Measurements from ENCODE around the gene RGPD5. TPM values are rescaled to one million over a fixed set of nuclear protein-coding genes. Genes with fewer than 3 reads are reported as not detected.
"Not testable (repeated sequence)": the region's sequence is repeated elsewhere in the genome, so short reads cannot be mapped to it uniquely, and the experiment has no call there.

RGPD5 gene
- total RNA-seq, 1 donor from 2014 or later, result 18.6 TPM

- not testable (repeated sequence) for DNase-seq (ENCODE audit: low read depth in 2 of 2)
These were observed 96.9 kb downstream of the RGPD5 start for GRCh38 chr2:109891024-109891423.

GRCh38 chr2:109893736-109894135, 99.6 kb downstream of the RGPD5 start:
- not testable (repeated sequence) for DNase-seq (ENCODE audit: low read depth in 2 of 2)

DNA sequence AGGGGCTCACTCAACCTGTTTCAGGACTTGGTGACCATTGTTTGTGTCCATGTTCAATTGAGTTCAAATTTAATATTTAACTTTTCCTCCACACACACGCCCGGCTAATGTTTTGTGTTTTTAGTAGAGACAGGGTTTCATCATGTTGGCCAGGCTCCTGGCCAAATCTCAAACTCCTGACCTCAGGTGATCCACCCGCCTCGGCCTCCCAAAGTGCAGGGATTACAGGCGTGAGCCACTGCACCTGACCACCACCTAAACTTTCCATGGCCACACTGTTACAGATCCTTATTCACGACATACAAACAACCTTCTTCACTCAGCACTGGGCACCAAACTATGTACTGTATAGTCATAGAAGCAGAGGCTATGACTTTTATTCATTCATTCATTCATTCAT, 100.0 kb downstream of the RGPD5 start:
- not testable (repeated sequence) for DNase-seq (ENCODE audit: low read depth in 2 of 2)

DNA sequence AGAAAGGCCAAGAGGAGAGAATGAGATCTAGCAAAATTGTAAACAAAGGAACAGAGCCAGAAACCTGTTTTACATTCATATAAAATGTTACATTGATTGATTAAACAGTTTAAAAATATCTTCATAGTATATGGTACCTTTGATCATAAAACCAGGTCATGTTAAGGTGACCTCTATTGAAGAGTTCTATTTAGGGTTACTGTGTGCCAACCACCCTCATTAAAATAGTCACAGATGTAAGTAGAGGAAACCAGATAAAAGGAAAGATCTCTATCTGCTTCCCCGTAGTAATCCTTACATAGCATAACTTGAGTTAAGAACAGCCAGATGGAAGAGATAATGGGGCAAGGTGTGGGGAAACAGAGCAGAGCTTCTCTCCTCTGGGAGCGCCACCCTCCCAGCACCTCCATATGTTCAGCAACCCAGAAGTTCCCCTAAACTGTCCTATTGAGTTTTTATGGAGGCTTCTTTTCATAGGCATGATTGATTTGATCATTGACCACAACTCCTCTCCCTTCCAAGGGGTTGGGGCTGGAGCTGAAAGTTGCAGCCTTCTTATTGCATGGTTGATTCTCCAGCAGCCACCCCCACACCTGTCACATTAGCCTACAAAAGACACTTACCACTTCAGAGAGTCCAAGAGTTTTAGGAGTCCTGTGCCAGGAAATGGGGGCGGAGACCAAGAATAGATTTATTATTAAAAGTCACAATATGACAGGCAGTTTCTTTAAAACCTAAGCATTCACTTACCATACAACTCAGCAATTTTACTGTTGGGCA, 101.2 kb downstream of the RGPD5 start:
- DNase-seq (ENCODE audit: low read depth in 2 of 2), result not testable (repeated sequence)

DNA sequence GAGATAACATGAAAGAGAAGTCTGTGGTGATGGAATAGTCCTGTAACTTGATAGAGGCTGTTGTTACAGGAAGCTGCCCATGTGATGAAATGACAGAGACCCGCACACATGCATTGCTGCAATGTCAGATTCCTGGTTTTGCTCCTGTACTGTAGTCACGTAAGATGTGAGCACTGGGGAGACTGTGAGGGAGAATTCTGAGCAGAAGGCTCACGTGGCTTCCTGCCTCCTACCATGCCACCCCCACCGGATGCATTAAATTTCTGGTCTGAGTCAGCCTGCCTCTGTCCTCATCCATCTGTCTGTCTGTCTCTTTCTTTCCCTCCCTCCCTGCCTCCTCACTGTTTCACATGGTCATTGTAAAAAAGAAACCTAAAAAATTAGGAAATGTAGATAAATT, 102.1 kb downstream of the RGPD5 start:
- DNase-seq (ENCODE audit: low read depth in 2 of 2), result not testable (repeated sequence)

DNA sequence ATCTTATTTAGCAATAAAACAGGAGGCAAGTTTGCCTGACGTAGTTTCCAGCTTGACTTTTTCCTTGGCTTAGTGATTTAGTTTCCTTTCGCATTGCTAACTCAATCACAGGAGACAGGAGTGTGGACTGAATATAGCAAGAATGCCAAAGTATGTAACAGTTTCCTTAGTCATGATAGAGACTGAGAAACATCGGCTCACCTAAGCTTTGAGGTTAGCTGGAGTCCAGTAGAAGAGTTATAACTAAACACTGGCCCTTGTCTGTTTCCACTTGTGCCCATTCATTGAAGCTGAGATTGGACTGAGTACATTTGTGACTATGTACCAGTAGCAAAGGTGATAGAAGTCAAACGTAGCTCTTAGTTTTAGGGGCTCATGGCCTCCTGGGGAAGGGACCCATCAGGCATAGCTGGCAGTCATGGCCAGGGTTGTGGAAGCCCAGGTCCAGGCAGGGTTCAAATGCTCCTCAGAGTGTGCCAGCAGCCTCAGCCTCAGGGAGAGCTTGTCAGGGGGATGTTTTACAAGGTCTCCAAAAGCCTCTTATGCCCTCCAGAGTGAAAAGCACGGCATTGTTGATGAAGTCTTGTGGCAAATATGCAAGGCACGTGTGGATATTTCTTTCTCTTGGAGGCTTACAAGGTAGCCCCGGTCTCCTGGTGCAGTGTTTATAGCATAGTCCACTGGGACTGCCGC, 103.8 kb downstream of the RGPD5 start:
- not testable (repeated sequence) for DNase-seq (ENCODE audit: low read depth in 2 of 2)

DNA sequence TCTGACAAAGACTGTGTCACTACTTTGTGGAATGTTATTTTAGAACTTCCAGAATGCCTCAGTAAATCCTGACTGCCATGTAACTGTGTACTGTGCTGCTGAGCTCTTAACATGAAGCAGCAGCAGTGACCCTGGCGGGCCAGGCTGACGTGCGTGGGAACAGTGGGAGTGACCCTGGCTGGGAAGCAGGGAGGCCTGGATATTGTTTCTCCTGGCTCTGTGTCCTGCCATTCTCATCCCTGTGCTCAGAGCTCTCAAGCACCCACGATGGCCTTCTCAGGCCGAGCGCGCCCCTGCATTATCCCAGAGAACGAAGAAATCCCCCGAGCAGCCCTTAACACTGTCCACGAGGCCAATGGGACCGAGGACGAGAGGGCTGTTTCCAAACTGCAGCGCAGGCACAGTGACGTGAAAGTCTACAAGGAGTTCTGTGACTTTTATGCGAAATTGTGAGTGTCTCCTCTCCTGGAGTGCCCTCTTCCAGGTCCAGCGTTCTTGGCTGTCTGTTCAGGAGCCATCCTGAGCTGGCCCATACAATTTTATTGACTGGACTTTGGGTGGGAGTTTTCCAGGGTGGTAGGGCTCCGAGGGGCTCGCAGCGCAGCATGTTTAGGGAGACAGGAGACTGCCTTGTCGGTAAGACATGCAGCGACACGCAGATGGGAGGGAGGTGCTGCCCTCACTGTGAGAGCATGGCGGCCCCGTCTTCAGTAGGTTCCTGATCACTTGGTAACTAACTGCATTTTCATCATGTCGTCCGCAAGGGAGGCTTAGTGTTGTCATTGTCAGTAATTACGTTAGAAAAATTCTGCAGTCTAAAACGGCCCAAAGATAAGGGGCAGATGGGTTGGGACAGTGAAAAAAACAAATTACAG, 104.6 kb downstream of the RGPD5 start, which contains the start of gene LIMS3:
Gene LIMS3 (plus strand): TSS at position 227 of the 875 bp plus-strand sequence. CDS start 41 bp downstream, at position 268.
- not testable (repeated sequence) for DNase-seq (ENCODE audit: low read depth in 2 of 2)

DNA sequence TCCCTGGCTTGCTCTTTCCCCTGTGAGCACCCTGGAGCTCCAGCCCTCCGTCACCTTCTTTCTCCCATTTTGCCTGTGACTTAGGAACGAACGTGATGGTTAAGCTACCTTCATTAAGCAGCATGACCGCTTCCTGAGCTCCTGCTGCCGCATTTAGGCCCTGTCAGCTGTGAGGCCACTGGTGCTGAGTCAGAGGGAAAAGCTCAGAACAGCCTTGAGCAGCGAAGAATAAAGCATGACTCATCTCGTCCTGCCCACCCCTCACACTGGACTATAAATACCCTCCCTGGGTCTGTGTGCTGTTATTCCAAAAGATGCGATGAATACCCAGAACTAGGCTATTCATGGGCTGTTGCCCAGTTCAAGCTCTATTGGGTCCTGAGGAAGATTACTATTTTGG, 111.7 kb downstream of the RGPD5 start:
- not testable (repeated sequence) for DNase-seq (ENCODE audit: low read depth in 2 of 2)

Other genes with a start within 250 kb of the RGPD5 start
- gene SEPTIN10, start 180.3 kb upstream of the RGPD5 start, total RNA-seq, result 86.8 and 107 TPM in 2 replicates
- 6.0 and 11.4 TPM in 2 replicates for gene SOWAHC, start 179.9 kb upstream of the RGPD5 start, total RNA-seq
- 7.8 and 17.2 TPM in 2 replicates for gene LIMS3, start 104.4 kb downstream of the RGPD5 start, total RNA-seq